Measurements from ENCODE around the gene ZIK1.

The ZIK1 gene

DNA sequence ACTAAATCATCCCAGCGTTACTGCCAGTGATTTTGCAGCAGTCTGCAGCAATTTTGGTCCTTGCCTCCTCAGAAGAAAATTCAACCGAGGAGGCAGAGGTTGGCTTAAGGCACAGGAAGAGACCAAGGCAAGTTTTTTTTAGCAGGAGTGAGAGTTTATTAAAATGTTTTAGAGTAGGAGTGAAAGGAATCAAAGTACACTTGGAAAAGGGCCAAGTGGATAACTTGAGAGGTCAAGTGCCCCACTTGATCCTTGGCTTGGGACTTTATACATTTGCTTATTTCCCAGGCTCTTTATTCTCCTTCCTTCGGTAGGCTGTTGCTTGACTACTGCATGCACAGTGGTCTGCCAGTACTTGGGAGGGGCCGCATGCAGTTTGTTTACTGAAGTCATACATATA is 27.2 kb downstream of the ZIK1 start:
- Histone ChIP-seq H3K36me3 (peaks cover 4% of the 10 kb centered on the region), H3K4me1 (ENCODE audit: control insufficient read depth in 1 of 2, insufficient read depth in 1 of 2, low read depth in 1 of 2, low read length in 1 of 2) (peaks cover 13 to 14% of the 10 kb centered on the region in 2 experiments), H3K27ac (no peak overlapping the region), H3K9me3 (peaks cover 31% of the 10 kb centered on the region), H3K27me3 (no peaks in the 10 kb centered on the region), H3K4me3 (ENCODE audit: low read depth in 1 of 2, low read length in 1 of 2) (no peak overlapping the region)
- TF ChIP-seq, protein P1, sequence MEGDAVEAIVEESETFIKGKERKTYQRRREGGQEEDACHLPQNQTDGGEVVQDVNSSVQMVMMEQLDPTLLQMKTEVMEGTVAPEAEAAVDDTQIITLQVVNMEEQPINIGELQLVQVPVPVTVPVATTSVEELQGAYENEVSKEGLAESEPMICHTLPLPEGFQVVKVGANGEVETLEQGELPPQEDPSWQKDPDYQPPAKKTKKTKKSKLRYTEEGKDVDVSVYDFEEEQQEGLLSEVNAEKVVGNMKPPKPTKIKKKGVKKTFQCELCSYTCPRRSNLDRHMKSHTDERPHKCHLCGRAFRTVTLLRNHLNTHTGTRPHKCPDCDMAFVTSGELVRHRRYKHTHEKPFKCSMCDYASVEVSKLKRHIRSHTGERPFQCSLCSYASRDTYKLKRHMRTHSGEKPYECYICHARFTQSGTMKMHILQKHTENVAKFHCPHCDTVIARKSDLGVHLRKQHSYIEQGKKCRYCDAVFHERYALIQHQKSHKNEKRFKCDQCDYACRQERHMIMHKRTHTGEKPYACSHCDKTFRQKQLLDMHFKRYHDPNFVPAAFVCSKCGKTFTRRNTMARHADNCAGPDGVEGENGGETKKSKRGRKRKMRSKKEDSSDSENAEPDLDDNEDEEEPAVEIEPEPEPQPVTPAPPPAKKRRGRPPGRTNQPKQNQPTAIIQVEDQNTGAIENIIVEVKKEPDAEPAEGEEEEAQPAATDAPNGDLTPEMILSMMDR (IDR thresholded peaks at IDR 0.05) = no peak

DNA sequence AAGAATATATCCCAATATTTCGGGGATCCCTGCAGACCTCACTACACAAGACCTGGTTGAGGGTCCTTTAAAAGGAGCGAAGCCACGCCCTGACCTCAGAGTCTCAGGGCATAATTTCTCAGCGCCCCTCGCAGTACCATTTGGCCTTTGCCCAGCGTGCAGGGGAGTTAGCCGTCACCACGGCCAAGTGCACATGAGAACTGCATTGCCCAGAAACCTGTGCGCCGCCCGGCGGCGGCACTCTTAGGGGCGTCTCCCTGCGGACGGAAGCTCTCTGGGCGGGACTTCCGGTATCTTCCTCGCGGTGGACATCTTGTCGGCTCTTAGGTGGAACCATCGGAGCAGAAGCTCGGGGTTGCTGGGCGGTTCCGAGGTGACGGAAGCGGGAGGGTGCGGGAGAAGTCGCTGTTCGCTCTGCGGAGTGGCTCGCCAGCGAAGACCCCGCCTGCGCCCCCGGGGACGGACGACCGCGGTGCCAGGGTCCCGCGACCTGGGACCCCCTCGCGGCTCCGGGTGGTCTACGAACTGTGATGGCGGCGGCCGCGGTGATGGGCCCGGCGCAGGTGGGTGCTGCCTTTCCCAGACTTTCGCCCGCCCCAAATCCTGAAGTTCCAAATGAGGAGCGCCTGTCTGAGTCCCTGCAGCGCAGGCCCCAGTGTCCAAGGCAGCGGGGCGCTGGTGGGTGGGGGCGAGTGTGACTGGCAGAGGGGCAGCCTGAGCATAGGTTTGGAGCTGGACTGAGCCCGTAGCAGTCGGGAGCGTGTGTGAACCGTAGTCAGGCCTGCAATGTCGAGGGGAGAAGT is 30.2 kb downstream of the ZIK1 start, which contains the start of gene ZNF134:
TSS of gene ZNF134 (plus strand) at position 302 of the 803 bp plus-strand sequence. CDS start 5,227 bp downstream, outside the sequence.
- Histone ChIP-seq H3K27ac (peak within 1 kb of the TSS; percentile 56), H3K4me1 (ENCODE audit: control insufficient read depth in 1 of 2, insufficient read depth in 1 of 2, low read depth in 1 of 2, low read length in 1 of 2) (peaks cover 13 to 14% of the 10 kb centered on the region in 2 experiments), H3K36me3 (peaks cover 2% of the 10 kb centered on the region), H3K4me3 (ENCODE audit: low read depth in 1 of 2, low read length in 1 of 2) (peak within 1 kb of the TSS; percentile 67 to 74), H3K9me3 (peaks cover 33% of the 10 kb centered on the region), H3K27me3 (no peaks in the 10 kb centered on the region)
- TF ChIP-seq, protein P1 (IDR thresholded peaks at IDR 0.05) = no peak

DNA sequence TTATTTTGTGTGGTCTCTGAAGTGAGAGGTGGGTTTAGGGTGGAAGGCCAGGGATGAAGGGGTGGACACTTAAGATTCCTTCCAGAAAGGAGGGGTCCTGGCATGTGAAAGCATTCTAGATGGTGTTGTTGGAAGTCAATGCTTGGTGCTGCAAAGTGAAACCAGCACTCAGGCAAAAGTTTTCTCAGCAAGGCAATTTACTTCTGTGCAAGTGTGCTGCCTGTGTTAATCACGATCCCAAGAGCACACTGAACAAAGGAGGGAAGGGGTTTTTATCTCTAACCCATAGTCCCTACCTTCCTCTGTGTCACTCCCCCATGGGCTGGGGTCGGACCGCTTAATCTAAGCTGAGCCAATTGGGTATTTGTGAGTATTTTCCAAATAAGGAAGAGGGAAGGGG is 31.4 kb downstream of the ZIK1 start:
- H3K27me3 ChIP-seq = no peaks in the 10 kb centered on the region
- TF ChIP-seq, protein P1 (IDR thresholded peaks at IDR 0.05) = no peak
- H3K4me3 ChIP-seq (ENCODE audit: low read depth in 1 of 2, low read length in 1 of 2) = peak overlapping the region in 1 of 2 experiments; percentile 74
- H3K36me3 ChIP-seq = peaks cover 14% of the 10 kb centered on the region
- peaks cover 45% of the 10 kb centered on the region for H3K9me3 ChIP-seq
- peaks cover 13 to 14% of the 10 kb centered on the region in 2 experiments for H3K4me1 ChIP-seq (ENCODE audit: control insufficient read depth in 1 of 2, insufficient read depth in 1 of 2, low read depth in 1 of 2, low read length in 1 of 2)
- no peak overlapping the region for H3K27ac ChIP-seq

DNA sequence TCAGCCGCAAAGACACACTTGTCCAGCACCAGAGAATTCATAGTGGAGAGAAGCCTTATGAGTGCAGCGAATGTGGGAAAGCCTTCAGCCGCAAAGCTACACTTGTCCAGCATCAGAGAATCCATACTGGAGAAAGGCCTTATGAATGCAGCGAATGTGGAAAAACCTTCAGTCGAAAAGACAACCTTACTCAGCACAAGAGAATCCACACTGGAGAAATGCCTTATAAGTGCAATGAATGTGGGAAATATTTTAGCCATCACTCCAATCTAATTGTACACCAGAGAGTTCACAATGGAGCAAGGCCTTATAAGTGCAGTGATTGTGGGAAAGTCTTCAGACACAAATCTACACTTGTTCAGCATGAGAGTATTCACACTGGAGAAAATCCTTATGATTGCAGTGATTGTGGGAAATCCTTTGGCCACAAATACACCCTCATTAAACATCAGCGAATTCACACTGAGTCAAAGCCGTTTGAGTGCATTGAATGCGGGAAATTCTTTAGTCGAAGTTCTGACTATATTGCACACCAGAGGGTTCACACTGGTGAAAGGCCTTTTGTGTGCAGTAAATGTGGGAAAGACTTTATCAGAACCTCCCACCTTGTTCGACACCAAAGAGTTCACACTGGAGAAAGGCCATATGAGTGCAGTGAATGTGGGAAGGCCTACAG is 36.9 kb downstream of the ZIK1 start:
- Histone ChIP-seq H3K36me3 (peaks cover 18% of the 10 kb centered on the region), H3K9me3 (peaks cover 61% of the 10 kb centered on the region), H3K4me3 (ENCODE audit: low read depth in 1 of 2, low read length in 1 of 2) (no peak overlapping the region), H3K4me1 (ENCODE audit: control insufficient read depth in 1 of 2, insufficient read depth in 1 of 2, low read depth in 1 of 2, low read length in 1 of 2) (no peaks in the 10 kb centered on the region), H3K27ac (no peak overlapping the region), H3K27me3 (no peaks in the 10 kb centered on the region)
- TF ChIP-seq, protein P1 (IDR thresholded peaks at IDR 0.05) = no peak

DNA sequence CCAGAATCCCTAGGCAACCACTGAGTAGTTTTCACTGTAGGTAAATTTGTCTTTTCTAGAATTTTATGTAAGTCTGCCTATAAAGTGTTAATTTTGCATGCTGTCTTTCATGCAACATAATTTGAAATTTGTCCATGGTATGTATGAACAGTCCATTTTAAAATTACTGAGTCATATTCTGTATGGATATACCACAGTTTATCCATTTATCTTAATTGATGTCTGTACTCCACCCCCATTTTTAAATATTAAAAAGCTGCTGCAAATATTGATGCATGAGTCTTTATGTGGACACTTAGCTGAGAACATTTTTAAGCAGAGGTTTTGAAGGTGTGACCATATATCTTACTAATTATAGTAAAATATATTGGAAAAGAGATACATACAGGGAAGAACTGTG is 39.1 kb downstream of the ZIK1 start:
- TF ChIP-seq, protein P1 (IDR thresholded peaks at IDR 0.05) = no peak
- Histone ChIP-seq H3K36me3 (peaks cover 18% of the 10 kb centered on the region), H3K9me3 (peaks cover 57% of the 10 kb centered on the region), H3K27me3 (no peaks in the 10 kb centered on the region), H3K27ac (no peak overlapping the region), H3K4me3 (ENCODE audit: low read depth in 1 of 2, low read length in 1 of 2) (no peak overlapping the region), H3K4me1 (ENCODE audit: control insufficient read depth in 1 of 2, insufficient read depth in 1 of 2, low read depth in 1 of 2, low read length in 1 of 2) (no peaks in the 10 kb centered on the region)
